GM10266 (cell line): ENCODE measurements around the gene CDH16.

Experiments used
- DNase-seq: peaks from one replicate; pipeline ENCODE4 v3.0.0; 2012; ENCODE audit errors: extremely low spot score
- TF ChIP-seq, protein P1 (sequence below): IDR thresholded peaks from 2 replicates; pipeline ENCODE4 v1.5.1; 2012; ENCODE audit warnings: mild to moderate bottlenecking, low read depth; ENCODE audit not compliant: control insufficient read depth, insufficient read depth; ENCODE audit errors: missing control alignments

CDH16 gene

DNA sequence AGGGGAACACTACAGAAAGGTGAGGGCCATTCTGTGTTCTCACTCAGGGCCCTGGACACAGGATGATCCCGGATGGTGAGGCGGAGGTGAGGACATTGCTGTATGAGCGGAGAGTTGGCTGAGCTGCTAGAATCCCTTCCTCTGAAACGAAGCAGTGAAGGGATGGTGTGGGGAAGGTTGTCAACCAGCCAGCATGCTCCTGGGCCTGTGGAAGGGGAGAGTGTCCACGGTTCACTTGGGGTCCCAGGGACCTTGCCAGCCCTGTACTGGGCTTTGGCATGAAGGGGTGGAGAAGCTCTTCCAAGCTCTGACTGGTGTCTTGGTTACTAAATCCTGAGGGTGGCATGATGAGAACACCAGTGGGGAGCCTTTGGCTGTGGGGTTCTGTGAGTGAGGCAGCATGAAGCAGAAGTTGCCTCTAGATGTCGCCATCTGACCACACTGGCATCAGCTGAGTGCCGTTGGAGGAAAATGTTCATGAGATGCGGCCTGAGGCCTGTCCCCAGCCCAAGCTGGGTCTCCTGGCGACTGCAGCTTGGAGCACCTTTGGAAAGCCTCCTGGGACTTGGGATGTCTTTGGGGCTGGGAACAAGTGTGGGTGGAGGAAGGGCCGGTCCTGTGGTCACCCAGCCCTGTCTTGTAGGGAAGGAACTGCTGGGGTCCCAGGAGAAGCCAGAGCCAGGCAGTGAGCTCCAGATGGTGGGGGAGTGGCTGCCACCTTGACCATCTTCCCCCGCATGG is 23.6 kb downstream of the CDH16 start:
- DNase-seq = peak; percentile 71
- TF ChIP-seq, protein P1, sequence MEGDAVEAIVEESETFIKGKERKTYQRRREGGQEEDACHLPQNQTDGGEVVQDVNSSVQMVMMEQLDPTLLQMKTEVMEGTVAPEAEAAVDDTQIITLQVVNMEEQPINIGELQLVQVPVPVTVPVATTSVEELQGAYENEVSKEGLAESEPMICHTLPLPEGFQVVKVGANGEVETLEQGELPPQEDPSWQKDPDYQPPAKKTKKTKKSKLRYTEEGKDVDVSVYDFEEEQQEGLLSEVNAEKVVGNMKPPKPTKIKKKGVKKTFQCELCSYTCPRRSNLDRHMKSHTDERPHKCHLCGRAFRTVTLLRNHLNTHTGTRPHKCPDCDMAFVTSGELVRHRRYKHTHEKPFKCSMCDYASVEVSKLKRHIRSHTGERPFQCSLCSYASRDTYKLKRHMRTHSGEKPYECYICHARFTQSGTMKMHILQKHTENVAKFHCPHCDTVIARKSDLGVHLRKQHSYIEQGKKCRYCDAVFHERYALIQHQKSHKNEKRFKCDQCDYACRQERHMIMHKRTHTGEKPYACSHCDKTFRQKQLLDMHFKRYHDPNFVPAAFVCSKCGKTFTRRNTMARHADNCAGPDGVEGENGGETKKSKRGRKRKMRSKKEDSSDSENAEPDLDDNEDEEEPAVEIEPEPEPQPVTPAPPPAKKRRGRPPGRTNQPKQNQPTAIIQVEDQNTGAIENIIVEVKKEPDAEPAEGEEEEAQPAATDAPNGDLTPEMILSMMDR = peak; percentile 90

DNA sequence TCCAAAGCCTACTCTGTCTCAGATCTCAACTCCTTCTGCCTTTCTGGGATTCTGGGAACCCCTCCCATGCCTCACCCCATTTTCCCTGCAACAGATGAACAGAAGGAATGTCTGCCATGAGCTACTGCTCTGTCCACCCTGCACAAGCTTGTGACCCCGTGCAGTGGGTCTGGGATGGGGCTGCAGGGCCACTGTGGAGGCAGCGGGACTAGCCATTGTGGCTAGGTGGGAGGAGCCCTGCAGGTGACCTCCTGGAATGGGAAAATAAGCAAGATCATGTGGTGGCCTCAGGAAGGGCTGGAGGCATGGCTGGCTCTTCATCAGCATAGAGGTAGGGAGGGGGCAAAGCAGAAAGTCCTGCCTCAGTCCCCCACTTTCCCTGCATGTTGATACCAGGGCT is 24.6 kb downstream of the CDH16 start:
- TF ChIP-seq, protein P1 = no peak
- DNase-seq = no peak

DNA sequence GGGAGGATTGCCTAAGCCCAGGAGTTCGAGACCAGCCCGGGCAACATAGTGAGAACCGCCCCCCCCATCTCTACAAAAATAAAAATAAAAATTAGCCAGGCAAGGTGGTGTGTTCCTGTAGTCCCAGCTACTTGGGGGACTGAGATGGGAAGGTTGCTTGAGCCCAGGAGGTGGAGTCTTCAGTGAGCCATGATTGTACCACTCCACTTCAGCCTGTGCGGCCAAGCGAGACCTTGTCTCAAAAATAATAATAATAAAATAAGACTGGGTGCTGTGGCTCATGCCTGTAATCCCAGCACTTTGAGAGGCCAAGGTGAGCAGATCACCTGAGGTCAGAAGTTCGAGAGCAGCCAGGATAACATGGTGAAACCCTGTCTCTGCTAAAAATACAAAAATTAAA is 26.9 kb downstream of the CDH16 start:
- TF ChIP-seq, protein P1 = no peak
- DNase-seq = no peak

DNA sequence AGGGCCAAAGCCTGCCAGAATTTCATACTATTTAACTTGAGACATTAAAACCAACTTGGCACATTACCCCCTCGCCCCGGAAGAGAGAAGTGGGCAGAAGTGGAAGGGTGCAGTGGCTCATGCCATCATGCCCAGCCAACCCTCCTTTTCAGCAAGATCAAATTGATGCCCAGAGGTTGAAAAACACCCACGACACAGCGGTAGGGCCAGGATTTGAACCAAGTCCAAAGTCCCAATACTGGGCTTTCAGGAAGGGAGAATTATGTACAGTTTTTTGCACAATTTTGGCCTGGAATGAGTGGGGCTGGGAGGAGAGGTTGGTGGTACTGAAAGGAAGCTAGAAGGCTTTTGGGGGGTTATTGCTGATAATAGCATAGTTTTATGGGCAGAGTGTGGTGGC is 27.3 kb downstream of the CDH16 start:
- no peak for DNase-seq
- TF ChIP-seq, protein P1 = no peak

DNA sequence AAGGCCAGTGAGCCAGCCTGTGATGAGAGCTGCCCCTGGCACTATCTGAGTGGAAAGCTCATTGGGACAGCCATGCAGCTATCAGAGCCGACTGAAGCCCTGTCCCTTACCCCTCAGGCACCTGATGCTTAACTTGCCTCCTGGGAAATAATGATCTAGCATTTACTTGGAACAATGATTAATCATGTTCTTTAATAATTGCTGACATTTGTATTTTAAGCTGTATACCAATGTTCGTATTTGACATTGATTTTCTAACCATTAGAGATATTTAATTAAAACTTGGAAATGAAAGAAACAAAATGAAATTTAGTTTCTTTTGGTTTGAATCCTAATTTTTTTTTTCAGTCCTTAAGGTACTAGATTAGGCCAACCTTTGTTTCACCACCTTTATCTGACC is 27.9 kb downstream of the CDH16 start:
- TF ChIP-seq, protein P1 = no peak
- no peak for DNase-seq

DNA sequence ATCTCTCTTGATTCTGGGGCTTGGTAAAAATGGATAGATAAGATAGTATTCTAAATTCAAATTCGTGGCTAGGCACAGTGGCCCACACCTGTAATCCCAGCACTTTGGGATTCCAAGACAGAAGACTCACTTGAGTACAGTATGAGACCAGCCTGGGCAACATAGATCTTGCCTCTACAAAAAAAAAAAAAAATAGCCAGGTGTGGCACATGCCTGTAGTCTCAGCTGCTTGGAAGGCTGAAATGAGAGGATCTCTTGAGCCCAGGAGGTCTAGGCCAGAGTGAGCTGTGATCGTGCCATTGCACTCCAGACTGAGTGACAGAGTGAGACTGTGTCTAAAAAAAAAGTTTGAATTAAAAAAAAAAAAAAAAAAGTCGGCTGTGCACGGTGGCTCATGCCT is 29.1 kb downstream of the CDH16 start:
- DNase-seq = no peak
- TF ChIP-seq, protein P1 = no peak
